HG02763 (cell line): ENCODE data around the gene PIK3R1.

Source experiments
- ATAC-seq: cut with Tn5 transposase; IDR thresholded peaks from one replicate; pipeline ENCODE4 v1.9.1; 2021; ENCODE audit warnings: mild to moderate bottlenecking, moderate library complexity; ENCODE audit not compliant: unreplicated experiment

Gene PIK3R1

GRCh38 chr5:68251386-68251785 is 35.8 kb downstream of the PIK3R1 start:
- ATAC-seq, result no peak

GRCh38 chr5:68251804-68252522 is 36.4 kb downstream of the PIK3R1 start:
- no peak for ATAC-seq

- ATAC-seq, result peak; percentile 68
These were observed 37.4 kb downstream of the PIK3R1 start for GRCh38 chr5:68252673-68253623.

- ATAC-seq, result no peak
These were observed 38.3 kb downstream of the PIK3R1 start for GRCh38 chr5:68253624-68254585.

- ATAC-seq, result no peak
These were observed 39.3 kb downstream of the PIK3R1 start for GRCh38 chr5:68254810-68255209.

- no peak for ATAC-seq
These were observed 40.0 kb downstream of the PIK3R1 start for GRCh38 chr5:68255305-68256120.

GRCh38 chr5:68257210-68257609 is 41.7 kb downstream of the PIK3R1 start:
- ATAC-seq, result no peak

GRCh38 chr5:68258531-68258930 is 43.0 kb downstream of the PIK3R1 start:
- no peak for ATAC-seq

- no peak for ATAC-seq
These were observed 44.1 kb downstream of the PIK3R1 start for GRCh38 chr5:68259700-68260099.

- ATAC-seq, result no peak
These were observed 44.9 kb downstream of the PIK3R1 start for GRCh38 chr5:68260467-68260866.

- no peak for ATAC-seq
These were observed 45.6 kb downstream of the PIK3R1 start for GRCh38 chr5:68261169-68261568.

GRCh38 chr5:68261569-68262065 is 46.1 kb downstream of the PIK3R1 start:
- ATAC-seq, result no peak

- ATAC-seq, result no peak
These were observed 48.7 kb downstream of the PIK3R1 start for GRCh38 chr5:68264024-68264956.

- ATAC-seq, result no peak
These were observed 49.8 kb downstream of the PIK3R1 start for GRCh38 chr5:68265347-68265746.

GRCh38 chr5:68265822-68266395 is 50.4 kb downstream of the PIK3R1 start:
- ATAC-seq, result no peak

- no peak for ATAC-seq
These were observed 50.9 kb downstream of the PIK3R1 start for GRCh38 chr5:68266457-68266856.

- no peak for ATAC-seq
These were observed 51.5 kb downstream of the PIK3R1 start for GRCh38 chr5:68267066-68267465.

- ATAC-seq, result no peak
These were observed 52.7 kb downstream of the PIK3R1 start for GRCh38 chr5:68268101-68268851.
